GM12878 (cell line): ENCODE data around the gene TOR1B. TPM values are rescaled to one million over a fixed set of nuclear protein-coding genes. Genes with fewer than 3 reads are reported as not detected.

Source experiments
- ATAC-seq: fragments of 200-7000 bp; cut with Tn5 transposase; 3 replicates; pipeline ENCODE4 v1.9.1; 2020; ENCODE audit warnings: mild to moderate bottlenecking, moderate library complexity
- BruUV-seq: library from RNA; stranded (reverse); fragments of 400-500 nt; replicated peaks from 2 replicates; lab custom pipeline; 2021; lab: Mats Ljungman, UMichigan
- CTCF ChIA-PET: fragments of 300-600 bp; sonication (Branson Sonifier 250); formaldehyde crosslinking; extraction: SDS; loops from one replicate; lab custom pipeline; 2021; ENCODE audit warnings: inconsistent platforms; lab: Yijun Ruan, JAX
- POLR2A ChIA-PET: fragments of 350-600 bp; formaldehyde crosslinking; extraction: SDS; loops from one replicate; lab custom pipeline; 2021; ENCODE audit warnings: inconsistent platforms; lab: Charles Lee
- RAD21 ChIA-PET: fragments of 300-600 bp; sonication (Branson Sonifier 250); formaldehyde crosslinking; loops from one replicate; lab custom pipeline; 2023; ENCODE audit warnings: antibody characterized with exemption; ENCODE audit not compliant: unreplicated experiment; lab: Charles Lee
- SMC1A ChIA-PET: fragments of 300-600 bp; sonication (Branson Sonifier 250); formaldehyde crosslinking; loops from one replicate; lab custom pipeline; 2023; ENCODE audit not compliant: unreplicated experiment, uncharacterized antibody; lab: Charles Lee
- DNase-seq: peaks from one replicate; pipeline ENCODE4 v3.0.0-alpha.2; 2011; ENCODE audit warnings: low read depth, low spot score
- FAIRE-seq: peaks from 3 replicates; lab custom pipeline; 2011; peaks lifted over from hg19 to GRCh38; lab: Jason Lieb, UNC
- H2AFZ ChIP-seq: 2 replicates; pipeline ENCODE4 v1.6.0; 2011; ENCODE audit warnings: low read depth, low read length, control low read depth; ENCODE audit not compliant: control insufficient read depth
- H3K27ac ChIP-seq: 2 replicates; pipeline ENCODE4 v1.5.1; 2011; ENCODE audit warnings: control low read depth; ENCODE audit not compliant: control insufficient read depth, insufficient read depth
- H3K27me3 ChIP-seq, 2 experiments: replicated peaks in 1 of 2; 2 replicates each; pipeline versions ENCODE4 v1.6.0 to v1.6.1; 2011; ENCODE audit warnings: low read length in 1 of 2; ENCODE audit not compliant: control insufficient read depth in 2 of 2, insufficient read depth in 2 of 2
- H3K36me3 ChIP-seq, 2 experiments: 2 replicates each; pipeline ENCODE4 v1.5.1; 2011; ENCODE audit warnings: low read length in 1 of 2; ENCODE audit not compliant: control insufficient read depth in 2 of 2, insufficient read depth in 2 of 2
- H3K4me1 ChIP-seq: 2 replicates; pipeline ENCODE4 v1.6.1; 2011; ENCODE audit warnings: mild to moderate bottlenecking, low read length, moderate library complexity, mixed read lengths; ENCODE audit not compliant: control insufficient read depth, insufficient read depth
- H3K4me2 ChIP-seq: 2 replicates; pipeline ENCODE4 v1.6.0; 2011; ENCODE audit warnings: control low read depth; ENCODE audit not compliant: control insufficient read depth, insufficient read depth
- H3K4me3 ChIP-seq: fragments of 200-600 bp; sonication (generic); 2 replicates; pipeline ENCODE4 v1.5.1; 2016
- H3K79me2 ChIP-seq: 2 replicates; pipeline ENCODE4 v1.6.0; 2011; ENCODE audit warnings: low read length; ENCODE audit not compliant: control insufficient read depth, insufficient read depth
- H3K9ac ChIP-seq: 2 replicates; pipeline ENCODE4 v1.8.0; 2011; ENCODE audit warnings: low read length, control low read depth, mixed read lengths; ENCODE audit not compliant: control insufficient read depth, insufficient read depth
- H3K9me3 ChIP-seq: replicated peaks from 3 replicates; pipeline ENCODE4 v1.5.1; 2011; ENCODE audit warnings: mild to moderate bottlenecking, low read length; ENCODE audit not compliant: control insufficient read depth, insufficient read depth
- H4K20me1 ChIP-seq: 2 replicates; pipeline ENCODE4 v1.6.0; 2011; ENCODE audit not compliant: control insufficient read depth, insufficient read depth
- ATF3 ChIP-seq: IDR thresholded peaks from 2 replicates; pipeline ENCODE4 v1.6.1; 2011; ENCODE audit warnings: low read depth, mild to moderate bottlenecking, low read length, moderate library complexity, borderline replicate concordance; ENCODE audit errors: extremely low read depth
- IRF4 ChIP-seq: IDR thresholded peaks from 2 replicates; pipeline ENCODE4 v1.6.1; 2011; ENCODE audit warnings: low read depth, low read length
- RELA ChIP-seq: fragments of 450-650 bp; IDR thresholded peaks from 2 replicates; pipeline ENCODE4 v1.8.0; 2014; ENCODE audit warnings: borderline replicate concordance; ENCODE audit not compliant: partially characterized antibody
- REST ChIP-seq: IDR thresholded peaks from 2 replicates; pipeline ENCODE4 v1.6.1; 2012; ENCODE audit warnings: mild to moderate bottlenecking, low read depth, low read length
- SMARCA5 ChIP-seq: fragments of 450-650 bp; IDR thresholded peaks from 2 replicates; pipeline ENCODE4 v1.6.1; 2017; ENCODE audit warnings: mild to moderate bottlenecking
- ZNF207 ChIP-seq: fragments of 450-650 bp; IDR thresholded peaks from 2 replicates; pipeline ENCODE4 v1.6.1; 2014; ENCODE audit warnings: antibody characterized with exemption, mild to moderate bottlenecking, borderline replicate concordance
- ZNF217 ChIP-seq: fragments of 450-650 bp; IDR thresholded peaks from 2 replicates; pipeline ENCODE4 v1.6.1; 2017; ENCODE audit warnings: antibody characterized with exemption, mild to moderate bottlenecking
- ZNF274 ChIP-seq: IDR thresholded peaks from one replicate; pipeline ENCODE4 v1.8.0; 2011; ENCODE audit not compliant: insufficient read length, insufficient read depth
- WGBS: methylation state at CpG from one replicate; pipeline ENCODE4 v1.1.6; 2016; ENCODE audit warnings: low lambda C conversion rate; ENCODE audit not compliant: insufficient replicate concordance, insufficient coverage; ENCODE audit errors: missing lambda C conversion rate; 5-methylcytosine and 5-hydroxymethylcytosine counted together
- in situ Hi-C: fragments of 300-500 bp; cut with MboI; formaldehyde crosslinking; loops from 9 replicates; pipeline ENCODE4 v1.14.3; 2018; ENCODE audit warnings: mixed read lengths
- intact Hi-C: fragments of 100-400 bp; cut with micrococcal nuclease; formaldehyde crosslinking; loops from one replicate; pipeline ENCODE4 v1.14.2; 2022; ENCODE audit not compliant: unreplicated experiment
- polyA plus RNA-seq, 11 experiments: library from polyadenylated mRNA; depleted of rRNA in 4 of 11; unstranded in 6 of 11; stranded (reverse) in 5 of 11; fragments of >200 nt; fragmentation: Nextera tagmentation in 4 of 11; fragmentation: Illumina TruSeq in 1 of 11; extraction: Ambion mirVana in 4 of 11; extraction: Trizol in 1 of 11; gene quantifications; 1 replicate in 1 of 11; 2 replicates in 10 of 11; pipeline versions ENCODE4 v1.2.1 to v1.2.3, GENCODE V29; 2011 to 2016; ENCODE audit warnings: inconsistent platforms in 2 of 11, missing spikeins in 2 of 11, low read depth in 1 of 11
- total RNA-seq, 4 experiments: library from RNA; depleted of rRNA in 3 of 4; stranded (reverse); fragments of >200 nt in 3 of 4; fragmentation: Illumina TruSeq in 1 of 4; extraction: Trizol in 1 of 4; gene quantifications; 2 replicates each; pipeline versions ENCODE4 v1.2.1 to v1.2.3, GENCODE V29; 2013 to 2021
- TF ChIP-seq, protein P1 (sequence below): fragments of 450-650 bp; conservative IDR thresholded peaks from 2 replicates; pipeline ENCODE4 v1.6.1; 2017; ENCODE audit warnings: mild to moderate bottlenecking, moderate library complexity

TOR1B gene
- total and polyA plus RNA-seq, 10 of the 15 experiments (the other 5 are each of a cell fraction or from before 2014, with no cell fraction given), result 1.8 to 17.5 (median 9.9) TPM

DNA sequence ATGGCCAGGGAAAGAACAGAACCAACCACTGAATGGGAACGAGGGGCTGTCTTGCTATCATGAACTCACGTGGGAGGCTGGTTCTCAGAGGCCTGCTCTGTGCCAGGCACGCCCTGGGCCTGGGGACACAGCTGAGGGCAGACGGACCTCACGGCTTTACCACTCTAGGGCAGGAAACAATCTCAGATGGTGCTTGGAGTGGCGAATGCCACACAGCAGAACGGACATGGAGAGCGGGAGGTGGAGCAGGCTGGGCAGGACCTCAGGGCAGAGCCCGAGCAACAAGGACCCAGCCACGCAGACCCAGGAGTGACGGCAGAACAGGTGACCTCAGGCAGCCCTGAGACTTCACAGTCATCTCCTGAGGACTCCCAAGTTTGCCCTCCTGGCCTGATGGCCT lies 12.3 kb downstream of the TOR1B start:
- no peak for DNase-seq
- WGBS, result 98% methylated on average over 11 of the region's 11 CpGs
- H2AFZ ChIP-seq, result no peak overlapping the region
- H3K27me3 ChIP-seq, result no peaks in the 10 kb centered on the region
- in situ Hi-C loops, result no loop called here
- no peak overlapping the region for H3K4me3 ChIP-seq
- H3K27ac ChIP-seq, result no peak overlapping the region
- intact Hi-C loops, result no loop called here
- H3K9me3 ChIP-seq, result no peaks in the 10 kb centered on the region
- CTCF ChIA-PET, result no interaction called here
- POLR2A ChIA-PET, result no interaction called here
- no peak for FAIRE-seq
- no peak for TF ChIP-seq ZNF207
- no peaks in the 10 kb centered on the region for H4K20me1 ChIP-seq
- H3K4me2 ChIP-seq, result no peak overlapping the region
- peaks cover 3% of the 10 kb centered on the region for H3K4me1 ChIP-seq
- SMC1A ChIA-PET, result no interaction called here
- no TSS peak for BruUV-seq
- no peak for ATAC-seq
- no peaks in the 10 kb centered on the region for H3K79me2 ChIP-seq
- RAD21 ChIA-PET, result no interaction called here
- H3K9ac ChIP-seq, result no peak overlapping the region
- H3K36me3 ChIP-seq, result peaks cover 7 to 14% of the 10 kb centered on the region in 2 experiments

DNA sequence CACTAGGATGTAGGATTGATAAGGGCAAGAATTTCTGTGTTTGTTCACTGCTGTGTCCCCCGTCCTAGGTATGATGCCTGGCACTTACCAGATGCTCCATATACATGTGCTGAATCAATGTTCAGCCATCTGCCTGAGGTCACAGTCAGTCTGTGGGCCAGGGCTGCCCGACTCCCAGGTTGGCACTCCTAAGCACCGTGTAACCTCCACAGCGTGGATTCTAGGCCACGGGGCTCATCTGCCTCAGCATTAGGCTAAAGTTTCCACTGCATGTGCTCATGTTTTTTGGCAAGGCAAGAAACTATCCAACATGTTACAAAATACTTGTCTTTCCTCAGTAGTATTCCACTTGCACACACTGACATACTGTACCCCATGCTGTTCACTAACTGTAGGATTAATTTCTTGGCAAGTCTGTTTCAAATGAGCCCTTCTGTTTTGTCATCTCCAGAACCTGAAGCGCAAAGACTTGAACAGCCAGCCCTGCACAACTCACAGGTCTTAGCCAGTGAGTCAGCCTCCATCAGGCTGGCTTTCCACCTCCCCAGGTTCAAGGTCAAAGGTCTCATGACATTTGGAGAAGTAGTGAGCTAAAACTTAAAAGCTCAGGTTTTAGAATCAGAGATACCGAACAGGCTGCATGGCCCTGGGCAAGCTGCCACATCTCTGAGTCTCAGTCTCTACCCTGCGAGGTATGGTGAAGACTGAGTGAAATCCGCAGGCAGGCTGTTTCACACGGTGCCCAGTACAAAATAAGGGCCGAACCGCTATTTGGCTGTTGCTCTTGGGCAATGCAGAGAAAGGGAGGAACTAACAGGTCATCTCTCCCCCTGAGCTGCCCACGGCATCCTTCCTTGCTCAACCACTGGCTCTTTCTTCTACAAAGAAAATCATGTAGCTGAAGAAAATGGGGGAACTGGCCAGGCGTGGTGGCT lies 13.8 kb downstream of the TOR1B start:
- Histone ChIP-seq H3K36me3 (peaks cover 7 to 17% of the 10 kb centered on the region in 2 experiments), H4K20me1 (no peaks in the 10 kb centered on the region), H3K79me2 (peaks cover 3% of the 10 kb centered on the region; the same call in 1 of the 2 replicates), H3K4me3 (no peak overlapping the region), H2AFZ (no peak overlapping the region), H3K4me2 (no peak overlapping the region), H3K4me1 (peaks cover 3% of the 10 kb centered on the region; the same call in 1 of the 2 replicates), H3K9ac (no peak overlapping the region), H3K9me3 (no peaks in the 10 kb centered on the region), H3K27ac (no peak overlapping the region), H3K27me3 (no peaks in the 10 kb centered on the region)
- ChIA-PET POLR2A (interaction anchor here (1.2 kb wide), 1 partner anchor 12 kb away, joined by 6 read pairs; no protein-coding TSS in a partner anchor), SMC1A (no interaction called here), RAD21 (no interaction called here), CTCF (no interaction called here)
- intact Hi-C loops, result no loop called here
- no peak for ATAC-seq
- in situ Hi-C loops, result no loop called here
- 92% methylated on average over 14 of the region's 14 CpGs for WGBS
- no peak for DNase-seq
- BruUV-seq, result TSS peak; percentile 8
- no peak for FAIRE-seq
- TF ChIP-seq REST (no peak), ZNF274 (no peak), RELA (no peak), ZNF217 (no peak), IRF4 (no peak), ATF3 (no peak), SMARCA5 (no peak)
- TF ChIP-seq, protein P1, sequence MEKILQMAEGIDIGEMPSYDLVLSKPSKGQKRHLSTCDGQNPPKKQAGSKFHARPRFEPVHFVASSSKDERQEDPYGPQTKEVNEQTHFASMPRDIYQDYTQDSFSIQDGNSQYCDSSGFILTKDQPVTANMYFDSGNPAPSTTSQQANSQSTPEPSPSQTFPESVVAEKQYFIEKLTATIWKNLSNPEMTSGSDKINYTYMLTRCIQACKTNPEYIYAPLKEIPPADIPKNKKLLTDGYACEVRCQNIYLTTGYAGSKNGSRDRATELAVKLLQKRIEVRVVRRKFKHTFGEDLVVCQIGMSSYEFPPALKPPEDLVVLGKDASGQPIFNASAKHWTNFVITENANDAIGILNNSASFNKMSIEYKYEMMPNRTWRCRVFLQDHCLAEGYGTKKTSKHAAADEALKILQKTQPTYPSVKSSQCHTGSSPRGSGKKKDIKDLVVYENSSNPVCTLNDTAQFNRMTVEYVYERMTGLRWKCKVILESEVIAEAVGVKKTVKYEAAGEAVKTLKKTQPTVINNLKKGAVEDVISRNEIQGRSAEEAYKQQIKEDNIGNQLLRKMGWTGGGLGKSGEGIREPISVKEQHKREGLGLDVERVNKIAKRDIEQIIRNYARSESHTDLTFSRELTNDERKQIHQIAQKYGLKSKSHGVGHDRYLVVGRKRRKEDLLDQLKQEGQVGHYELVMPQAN, result no peak
